SK-N-SH (cell line): Measurements from ENCODE around the gene TMEM147. TPM values are rescaled to one million over a fixed set of nuclear protein-coding genes. Genes with fewer than 3 reads are reported as not detected.

Experiments used
- CTCF ChIA-PET: fragments of 300-600, 350-600 bp; formaldehyde crosslinking; extraction: SDS; loops from one replicate; lab custom pipeline; 2021; lab: Yijun Ruan, JAX
- POLR2A ChIA-PET: fragments of 350-600 bp; sonication (Branson Sonifier 250); formaldehyde crosslinking; extraction: SDS; loops from one replicate; lab custom pipeline; 2020; ENCODE audit warnings: antibody characterized with exemption, inconsistent platforms; lab: Yijun Ruan, JAX
- DNase-seq: peaks from one replicate; pipeline ENCODE4 v3.0.0; 2012
- H2AFZ ChIP-seq: fragments of 200-600 bp; sonication (generic); 2 replicates; pipeline ENCODE4 v1.8.1; 2016; ENCODE audit warnings: antibody characterized with exemption, mild to moderate bottlenecking, low read depth
- H3F3A ChIP-seq: fragments of 200-600 bp; sonication (generic); replicated peaks from 2 replicates; pipeline ENCODE3; 2016; ENCODE audit warnings: antibody characterized with exemption, mild to moderate bottlenecking; ENCODE audit not compliant: insufficient read depth
- H3K27ac ChIP-seq, 2 experiments: fragments of 200-500 bp in 1 of 2; fragments of 200-600 bp in 1 of 2; sonication (Bioruptor generic) in 1 of 2; sonication (generic), shearing (Covaris generic) in 1 of 2; 2 replicates each; pipeline versions ENCODE4 v1.5.1 to v1.6.1; 2014 to 2016; ENCODE audit warnings: low read depth in 2 of 2, inconsistent platforms in 1 of 2, low read length in 1 of 2, mild to moderate bottlenecking in 1 of 2, mixed read lengths in 1 of 2
- H3K27me3 ChIP-seq: fragments of 200-600 bp; sonication (generic), shearing (Covaris generic); 2 replicates; pipeline ENCODE4 v1.6.1; 2016; ENCODE audit warnings: mixed run types; ENCODE audit not compliant: insufficient read depth
- H3K36me3 ChIP-seq, 2 experiments: fragments of 200-500 bp in 1 of 2; fragments of 200-600 bp in 1 of 2; sonication (Bioruptor generic) in 1 of 2; sonication (generic) in 1 of 2; replicated peaks in 1 of 2; 2 replicates each; pipeline versions ENCODE3 to v1.5.1; 2014 to 2016; ENCODE audit warnings: low read length in 1 of 2, mild to moderate bottlenecking in 1 of 2; ENCODE audit not compliant: insufficient read depth in 2 of 2, control insufficient read depth in 1 of 2
- H3K4me1 ChIP-seq, 2 experiments: fragments of 200-500 bp in 1 of 2; fragments of 200-600 bp in 1 of 2; sonication (Bioruptor generic) in 1 of 2; sonication (generic), shearing (Covaris generic) in 1 of 2; 2 replicates each; pipeline versions ENCODE4 v1.5.1 to v1.6.1; 2014 to 2016; ENCODE audit warnings: low read depth in 1 of 2, low read length in 1 of 2, mixed run types in 1 of 2; ENCODE audit not compliant: insufficient read depth in 2 of 2, control insufficient read depth in 1 of 2
- H3K4me2 ChIP-seq: fragments of 200-600 bp; sonication (generic), shearing (Covaris generic); 2 replicates; pipeline ENCODE4 v1.6.1; 2017; ENCODE audit warnings: mixed run types
- H3K4me3 ChIP-seq, 2 experiments: fragments of 200-500 bp in 1 of 2; fragments of 200-600 bp in 1 of 2; sonication (Bioruptor generic) in 1 of 2; sonication (generic), shearing (Covaris generic) in 1 of 2; 2 replicates each; pipeline versions ENCODE4 v1.5.1 to v1.8.1; 2014 to 2016; ENCODE audit warnings: low read depth in 2 of 2, inconsistent platforms in 1 of 2, low read length in 1 of 2, mild to moderate bottlenecking in 1 of 2, mixed read lengths in 1 of 2, moderate library complexity in 1 of 2
- H3K79me2 ChIP-seq: fragments of 200-600 bp; sonication (generic); 2 replicates; pipeline ENCODE4 v1.8.1; 2017; ENCODE audit warnings: mild to moderate bottlenecking; ENCODE audit not compliant: insufficient read depth
- H3K9ac ChIP-seq: fragments of 200-600 bp; sonication (generic); 2 replicates; pipeline ENCODE4 v1.6.1; 2017; ENCODE audit warnings: mixed run types
- H3K9me2 ChIP-seq: fragments of 200-600 bp; sonication (generic); 2 replicates; pipeline ENCODE4 v1.6.1; 2017; ENCODE audit warnings: mixed run types
- H3K9me3 ChIP-seq: fragments of 200-600 bp; sonication (generic); 2 replicates; pipeline ENCODE4 v1.6.1; 2017; ENCODE audit warnings: mixed run types, mild to moderate bottlenecking, moderate library complexity
- H4K20me1 ChIP-seq: fragments of 200-600 bp; sonication (generic); 2 replicates; pipeline ENCODE4 v1.6.1; 2017; ENCODE audit warnings: mild to moderate bottlenecking, mixed run types; ENCODE audit not compliant: insufficient read depth
- EP300 ChIP-seq, 2 experiments: IDR thresholded peaks; 2 replicates each; pipeline versions ENCODE4 v1.4.0 to v1.6.1; 2012; ENCODE audit warnings: borderline replicate concordance in 1 of 2, low read depth in 1 of 2, low read length in 1 of 2
- FOSL2 ChIP-seq: IDR thresholded peaks from 2 replicates; pipeline ENCODE4 v1.4.0; 2012; ENCODE audit warnings: low read depth, mild to moderate bottlenecking, moderate library complexity, borderline replicate concordance
- FOXJ3 ChIP-seq: sonication (generic); formaldehyde crosslinking; IDR thresholded peaks from 2 replicates; pipeline ENCODE4 v1.5.1; 2020; ENCODE audit warnings: mild to moderate bottlenecking, missing genetic modification reagents
- GATA2 ChIP-seq: sonication (generic); formaldehyde crosslinking; IDR thresholded peaks from 2 replicates; pipeline ENCODE4 v1.5.0; 2020; ENCODE audit warnings: mild to moderate bottlenecking, missing genetic modification reagents
- NRF1 ChIP-seq: IDR thresholded peaks from 2 replicates; pipeline ENCODE4 v1.6.1; 2012; ENCODE audit warnings: low read depth, mild to moderate bottlenecking, low read length
- RCOR1 ChIP-seq: fragments of 150-350 bp; IDR thresholded peaks from 2 replicates; pipeline ENCODE4 v1.6.1; 2017; ENCODE audit warnings: antibody characterized with exemption, low read length
- REST ChIP-seq: IDR thresholded peaks from 2 replicates; pipeline ENCODE4 v1.6.1; 2012; ENCODE audit warnings: mild to moderate bottlenecking, low read depth, low read length, moderate library complexity
- RFX5 ChIP-seq: IDR thresholded peaks from 2 replicates; pipeline ENCODE4 v1.6.1; 2012; ENCODE audit warnings: mild to moderate bottlenecking, improper control_type of control experiment, low read length
- RXRA ChIP-seq: IDR thresholded peaks from 2 replicates; pipeline ENCODE4 v1.4.0; 2012; ENCODE audit warnings: low read depth, mild to moderate bottlenecking, borderline replicate concordance
- SIN3A ChIP-seq: IDR thresholded peaks from 2 replicates; pipeline ENCODE4 v1.6.1; 2012; ENCODE audit warnings: low read depth, mild to moderate bottlenecking, low read length, moderate library complexity, borderline replicate concordance
- TAF1 ChIP-seq: IDR thresholded peaks from 2 replicates; pipeline ENCODE4 v1.6.1; 2012; ENCODE audit warnings: low read depth, mild to moderate bottlenecking, low read length, moderate library complexity, borderline replicate concordance
- WGBS: methylation state at CpG from one replicate; pipeline ENCODE4 v1.1.6; 2017; ENCODE audit warnings: low lambda C conversion rate; 5-methylcytosine and 5-hydroxymethylcytosine counted together
- polyA plus RNA-seq, 3 experiments: library from polyadenylated mRNA; depleted of rRNA; stranded (reverse); fragments of >200 nt; gene quantifications; 2 replicates each; pipeline ENCODE4 v1.2.3, GENCODE V29; 2012
- TF ChIP-seq, protein P1 (sequence below): IDR thresholded peaks from 2 replicates; pipeline ENCODE4; 2012
- TF ChIP-seq, protein P2 (sequence below): fragments of 150-350 bp; IDR thresholded peaks from 2 replicates; pipeline ENCODE4 v1.6.1; 2017; ENCODE audit warnings: antibody characterized with exemption, low read length, low read depth, borderline replicate concordance
- TF ChIP-seq, protein P3 (sequence below): IDR thresholded peaks from 2 replicates; pipeline ENCODE4 v1.4.0; 2012; ENCODE audit warnings: low read depth, borderline replicate concordance
- TF ChIP-seq, protein P4 (sequence below): IDR thresholded peaks from 2 replicates; pipeline ENCODE4 v1.4.0; 2012; ENCODE audit warnings: low read depth, borderline replicate concordance

The TMEM147 gene
- polyA plus RNA-seq, 1 of the 3 experiments (the other 2 are of a cell fraction): 202 TPM

DNA sequence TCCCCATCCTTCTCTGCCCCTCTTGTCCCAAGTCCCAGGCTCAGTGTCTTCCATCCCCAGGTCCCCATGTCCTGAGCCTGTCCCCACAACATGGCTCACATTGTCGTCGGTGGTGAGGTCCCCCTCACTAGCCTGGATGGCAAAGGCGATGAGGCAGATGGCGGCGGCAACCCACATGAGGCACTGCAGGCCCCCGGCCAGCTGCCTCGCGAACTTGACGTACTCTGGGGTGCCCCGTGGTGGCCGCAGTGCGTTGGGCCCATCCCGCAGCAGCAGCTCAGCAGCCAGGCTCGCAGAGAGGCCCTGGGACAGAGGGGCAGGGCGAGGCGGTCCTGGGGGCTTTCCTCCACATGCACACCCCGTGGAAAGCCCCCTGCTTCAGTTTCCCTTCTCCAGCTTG is 16.9 kb downstream of the TMEM147 start:
- Histone ChIP-seq H4K20me1 (no peaks in the 10 kb centered on the region), H3F3A (no peaks in the 10 kb centered on the region), H3K9ac (no peak overlapping the region), H3K79me2 (no peaks in the 10 kb centered on the region), H2AFZ (no peak overlapping the region), H3K4me3 (no peak overlapping the region), H3K27ac (no peak overlapping the region), H3K9me2 (no peaks in the 10 kb centered on the region), H3K36me3 (no peaks in the 10 kb centered on the region), H3K9me3 (no peaks in the 10 kb centered on the region), H3K4me2 (no peak overlapping the region), H3K4me1 (peaks cover 0 to 11% of the 10 kb centered on the region in 2 experiments; a peak in 1 of 4 replicates), H3K27me3 (peaks cover 72% of the 10 kb centered on the region)
- TF ChIP-seq, protein P1, sequence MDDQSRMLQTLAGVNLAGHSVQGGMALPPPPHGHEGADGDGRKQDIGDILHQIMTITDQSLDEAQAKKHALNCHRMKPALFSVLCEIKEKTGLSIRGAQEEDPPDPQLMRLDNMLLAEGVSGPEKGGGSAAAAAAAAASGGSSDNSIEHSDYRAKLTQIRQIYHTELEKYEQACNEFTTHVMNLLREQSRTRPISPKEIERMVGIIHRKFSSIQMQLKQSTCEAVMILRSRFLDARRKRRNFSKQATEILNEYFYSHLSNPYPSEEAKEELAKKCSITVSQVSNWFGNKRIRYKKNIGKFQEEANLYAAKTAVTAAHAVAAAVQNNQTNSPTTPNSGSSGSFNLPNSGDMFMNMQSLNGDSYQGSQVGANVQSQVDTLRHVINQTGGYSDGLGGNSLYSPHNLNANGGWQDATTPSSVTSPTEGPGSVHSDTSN: no peak
- no peak for TF ChIP-seq RFX5
- TF ChIP-seq, protein P2, sequence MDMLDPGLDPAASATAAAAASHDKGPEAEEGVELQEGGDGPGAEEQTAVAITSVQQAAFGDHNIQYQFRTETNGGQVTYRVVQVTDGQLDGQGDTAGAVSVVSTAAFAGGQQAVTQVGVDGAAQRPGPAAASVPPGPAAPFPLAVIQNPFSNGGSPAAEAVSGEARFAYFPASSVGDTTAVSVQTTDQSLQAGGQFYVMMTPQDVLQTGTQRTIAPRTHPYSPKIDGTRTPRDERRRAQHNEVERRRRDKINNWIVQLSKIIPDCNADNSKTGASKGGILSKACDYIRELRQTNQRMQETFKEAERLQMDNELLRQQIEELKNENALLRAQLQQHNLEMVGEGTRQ: no peak
- TF ChIP-seq EP300 (IDR thresholded peaks at IDR 0.05; ENCODE audit: borderline replicate concordance in 1 of 2, low read depth in 1 of 2, low read length in 1 of 2): no peak
- TF ChIP-seq TAF1: no peak
- TF ChIP-seq, protein P3, sequence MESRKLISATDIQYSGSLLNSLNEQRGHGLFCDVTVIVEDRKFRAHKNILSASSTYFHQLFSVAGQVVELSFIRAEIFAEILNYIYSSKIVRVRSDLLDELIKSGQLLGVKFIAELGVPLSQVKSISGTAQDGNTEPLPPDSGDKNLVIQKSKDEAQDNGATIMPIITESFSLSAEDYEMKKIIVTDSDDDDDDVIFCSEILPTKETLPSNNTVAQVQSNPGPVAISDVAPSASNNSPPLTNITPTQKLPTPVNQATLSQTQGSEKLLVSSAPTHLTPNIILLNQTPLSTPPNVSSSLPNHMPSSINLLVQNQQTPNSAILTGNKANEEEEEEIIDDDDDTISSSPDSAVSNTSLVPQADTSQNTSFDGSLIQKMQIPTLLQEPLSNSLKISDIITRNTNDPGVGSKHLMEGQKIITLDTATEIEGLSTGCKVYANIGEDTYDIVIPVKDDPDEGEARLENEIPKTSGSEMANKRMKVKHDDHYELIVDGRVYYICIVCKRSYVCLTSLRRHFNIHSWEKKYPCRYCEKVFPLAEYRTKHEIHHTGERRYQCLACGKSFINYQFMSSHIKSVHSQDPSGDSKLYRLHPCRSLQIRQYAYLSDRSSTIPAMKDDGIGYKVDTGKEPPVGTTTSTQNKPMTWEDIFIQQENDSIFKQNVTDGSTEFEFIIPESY: no peak
- no peak for TF ChIP-seq SIN3A
- TF ChIP-seq RXRA: no peak
- TF ChIP-seq NRF1: no peak
- no peak for TF ChIP-seq RCOR1
- TF ChIP-seq, protein P4, sequence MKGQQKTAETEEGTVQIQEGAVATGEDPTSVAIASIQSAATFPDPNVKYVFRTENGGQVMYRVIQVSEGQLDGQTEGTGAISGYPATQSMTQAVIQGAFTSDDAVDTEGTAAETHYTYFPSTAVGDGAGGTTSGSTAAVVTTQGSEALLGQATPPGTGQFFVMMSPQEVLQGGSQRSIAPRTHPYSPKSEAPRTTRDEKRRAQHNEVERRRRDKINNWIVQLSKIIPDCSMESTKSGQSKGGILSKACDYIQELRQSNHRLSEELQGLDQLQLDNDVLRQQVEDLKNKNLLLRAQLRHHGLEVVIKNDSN: no peak
- no peak for TF ChIP-seq GATA2 (CRISPR knock-in tag)
- TF ChIP-seq FOSL2: no peak
- no peak for TF ChIP-seq REST
- no peak for TF ChIP-seq FOXJ3 (CRISPR knock-in tag)
- no peak for DNase-seq
- ChIA-PET CTCF (interaction anchor here (1.2 kb wide), 1 partner anchor 13 kb away, joined by 6 read pairs; no protein-coding TSS in a partner anchor), POLR2A (no interaction called here)
- 0% methylated on average over 5 of the region's 17 CpGs for WGBS
